IMR-90 (cell line): ENCODE measurements around the gene SLC19A1. TPM values are rescaled to one million over a fixed set of nuclear protein-coding genes. Genes with fewer than 3 reads are reported as not detected.

Experiments used
- ATAC-seq: fragments of 200-7000 bp; cut with Tn5 transposase; 2 replicates; pipeline ENCODE4 v1.9.1; 2020; ENCODE audit warnings: low read depth, mild to moderate bottlenecking, moderate library complexity
- BruUV-seq: library from RNA; stranded (reverse); fragments of 400-500 nt; replicated peaks from 2 replicates; lab custom pipeline; 2021; lab: Mats Ljungman, UMichigan
- CTCF ChIA-PET: fragments of 300-600 bp; formaldehyde crosslinking; extraction: SDS; loops from one replicate; lab custom pipeline; 2021; ENCODE audit warnings: antibody characterized with exemption; lab: Yijun Ruan, JAX
- POLR2A ChIA-PET: fragments of 300-600 bp; sonication (Branson Sonifier 250); formaldehyde crosslinking; loops from one replicate; lab custom pipeline; 2022; ENCODE audit warnings: antibody characterized with exemption; ENCODE audit not compliant: unreplicated experiment; lab: Charles Lee
- DNase-seq: peaks from one replicate; pipeline ENCODE4 v3.0.0; 2013
- H2AFZ ChIP-seq: replicated peaks from 2 replicates; pipeline ENCODE3; 2013; ENCODE audit warnings: low read length, mild to moderate bottlenecking; ENCODE audit not compliant: poor library complexity
- H2AK5ac ChIP-seq: 2 replicates; pipeline ENCODE4 v1.6.1; 2013; ENCODE audit warnings: low read depth, low read length, inconsistent platforms
- H2AK9ac ChIP-seq: replicated peaks from 2 replicates; pipeline ENCODE3; 2013; ENCODE audit warnings: mild to moderate bottlenecking, low read depth, low read length, moderate library complexity; ENCODE audit not compliant: poor library complexity
- H2BK120ac ChIP-seq: 2 replicates; pipeline ENCODE4 v1.6.1; 2013; ENCODE audit warnings: low read depth, low read length, inconsistent platforms
- H2BK15ac ChIP-seq: 3 replicates; pipeline ENCODE4 v1.6.1; 2013; ENCODE audit warnings: low read depth, low read length, inconsistent platforms
- H2BK20ac ChIP-seq: 2 replicates; pipeline ENCODE4 v1.6.1; 2013; ENCODE audit warnings: low read depth, mild to moderate bottlenecking, inconsistent platforms, low read length, moderate library complexity
- H2BK5ac ChIP-seq: 2 replicates; pipeline ENCODE4 v1.6.1; 2013; ENCODE audit warnings: mild to moderate bottlenecking, low read depth, low read length, inconsistent platforms; ENCODE audit not compliant: poor library complexity, severe bottlenecking
- H3K14ac ChIP-seq: replicated peaks from 2 replicates; pipeline ENCODE4 v1.6.1; 2013; ENCODE audit warnings: low read depth, low read length, inconsistent platforms
- H3K18ac ChIP-seq: 2 replicates; pipeline ENCODE4 v1.6.1; 2013; ENCODE audit warnings: low read depth, low read length, control low read depth
- H3K23ac ChIP-seq: 2 replicates; pipeline ENCODE4 v1.6.1; 2013; ENCODE audit warnings: low read depth, low read length, inconsistent platforms
- H3K27ac ChIP-seq: 2 replicates; pipeline ENCODE4 v1.5.1; 2013; ENCODE audit warnings: mild to moderate bottlenecking, control low read depth, low read length; ENCODE audit not compliant: insufficient read depth
- H3K27me3 ChIP-seq: 2 replicates; pipeline ENCODE4 v1.6.1; 2013; ENCODE audit warnings: low read length; ENCODE audit not compliant: control insufficient read depth, insufficient read depth
- H3K36me3 ChIP-seq: 2 replicates; pipeline ENCODE4 v1.6.1; 2013; ENCODE audit warnings: low read length, mixed read lengths; ENCODE audit not compliant: control insufficient read depth, insufficient read depth
- H3K4ac ChIP-seq: 2 replicates; pipeline ENCODE4 v1.6.1; 2013; ENCODE audit warnings: low read depth, low read length, inconsistent platforms
- H3K4me1 ChIP-seq: 2 replicates; pipeline ENCODE4 v1.6.1; 2013; ENCODE audit warnings: low read length, mixed read lengths; ENCODE audit not compliant: control insufficient read depth, insufficient read depth
- H3K4me2 ChIP-seq: 2 replicates; pipeline ENCODE4 v1.6.1; 2013; ENCODE audit warnings: low read depth, mild to moderate bottlenecking, control low read depth, low read length, moderate library complexity
- H3K4me3 ChIP-seq: 2 replicates; pipeline ENCODE4 v1.5.1; 2013; ENCODE audit warnings: low read depth, mild to moderate bottlenecking, control low read depth, low read length, moderate library complexity; ENCODE audit not compliant: insufficient read depth
- H3K56ac ChIP-seq: 2 replicates; pipeline ENCODE4 v1.6.1; 2013; ENCODE audit warnings: low read length, inconsistent platforms; ENCODE audit not compliant: insufficient read depth; ENCODE audit errors: extremely low read depth
- H3K79me1 ChIP-seq, 2 experiments: 2 replicates each; pipeline ENCODE4 v1.6.1; 2013; ENCODE audit warnings: low read length in 2 of 2, inconsistent platforms in 1 of 2, low read depth in 1 of 2
- H3K9ac ChIP-seq: 2 replicates; pipeline ENCODE4 v1.6.1; 2013; ENCODE audit warnings: low read depth, low read length, control low read depth
- H3K9me1 ChIP-seq: 2 replicates; pipeline ENCODE4 v1.6.1; 2013; ENCODE audit warnings: low read length, inconsistent platforms; ENCODE audit not compliant: insufficient read depth
- H3K9me3 ChIP-seq: 2 replicates; pipeline ENCODE4 v1.6.1; 2013; ENCODE audit warnings: low read length; ENCODE audit not compliant: control insufficient read depth, insufficient read depth
- H4K20me1 ChIP-seq: 2 replicates; pipeline ENCODE4 v1.6.1; 2013; ENCODE audit warnings: low read length, inconsistent platforms; ENCODE audit not compliant: insufficient read depth
- H4K5ac ChIP-seq: 2 replicates; pipeline ENCODE4 v1.6.1; 2013; ENCODE audit warnings: mild to moderate bottlenecking, low read depth, low read length, control low read depth
- H4K8ac ChIP-seq, 2 experiments: 2 replicates each; pipeline ENCODE4 v1.6.1; 2013; ENCODE audit warnings: low read depth in 2 of 2, low read length in 2 of 2, control low read depth in 1 of 2, inconsistent platforms in 1 of 2
- H4K91ac ChIP-seq: 2 replicates; pipeline ENCODE4 v1.6.1; 2013; ENCODE audit warnings: low read depth, low read length, inconsistent platforms; ENCODE audit not compliant: insufficient read depth
- BHLHE40 ChIP-seq: fragments of 150-350 bp; IDR thresholded peaks from 2 replicates; pipeline ENCODE4 v1.6.1; 2016; ENCODE audit warnings: mild to moderate bottlenecking, low read depth, low read length
- FOS ChIP-seq: fragments of 150-350 bp; IDR thresholded peaks from 2 replicates; pipeline ENCODE4 v1.6.1; 2016; ENCODE audit warnings: low read depth, low read length
- MAFK ChIP-seq: IDR thresholded peaks from 2 replicates; pipeline ENCODE4 v1.6.1; 2012; ENCODE audit warnings: low read depth, low read length, improper control_type of control experiment
- MAZ ChIP-seq: IDR thresholded peaks from 2 replicates; pipeline ENCODE4 v1.6.1; 2012; ENCODE audit warnings: low read depth, mild to moderate bottlenecking, low read length, improper control_type of control experiment, moderate library complexity, borderline replicate concordance
- NFE2L2 ChIP-seq: fragments of 150-350 bp; IDR thresholded peaks from 2 replicates; pipeline ENCODE4 v1.6.1; 2016; ENCODE audit warnings: low read depth, mild to moderate bottlenecking, low read length
- POLR2A ChIP-seq: IDR thresholded peaks from 2 replicates; pipeline ENCODE4 v1.6.1; 2012; ENCODE audit warnings: mild to moderate bottlenecking, low read depth, low read length
- RAD21 ChIP-seq: IDR thresholded peaks from 2 replicates; pipeline ENCODE4 v1.6.1; 2012; ENCODE audit warnings: low read length, improper control_type of control experiment
- SMC3 ChIP-seq: fragments of 150-350 bp; IDR thresholded peaks from 2 replicates; pipeline ENCODE4 v1.6.1; 2016; ENCODE audit warnings: low read depth, mild to moderate bottlenecking, antibody characterized with exemption, low read length, moderate library complexity
- WGBS, 2 experiments: methylation state at CpG; one replicate each; pipeline versions ENCODE4 v1.1.5 to v1.1.7; 2013; ENCODE audit warnings: missing lambda C conversion rate in 2 of 2; ENCODE audit not compliant: insufficient read length in 1 of 2; ENCODE audit errors: extremely low coverage in 2 of 2; 5-methylcytosine and 5-hydroxymethylcytosine counted together
- dilution Hi-C: fragments of 300-500 bp; cut with HindIII; formaldehyde crosslinking; loops from one replicate; pipeline ENCODE4 v1.14.3; 2018; ENCODE audit warnings: low sequenced_read_pairs; ENCODE audit not compliant: unreplicated experiment
- in situ Hi-C: fragments of 300-500 bp; cut with MboI; formaldehyde crosslinking; loops from 3 replicates; pipeline ENCODE4 v1.14.3; 2019; ENCODE audit warnings: low sequenced_read_pairs, inconsistent platforms, mixed read lengths
- intact Hi-C: fragments of 100-400 bp; cut with micrococcal nuclease; formaldehyde crosslinking; loops from 2 replicates; pipeline ENCODE4 v1.10.0; 2022
- polyA plus RNA-seq, 3 experiments: library from polyadenylated mRNA; depleted of rRNA; stranded (reverse); fragments of >200 nt; gene quantifications; 2 replicates each; pipeline ENCODE4 v1.2.3, GENCODE V29; 2012; ENCODE audit warnings: low replicate concordance in 1 of 3
- total RNA-seq: library from RNA; depleted of rRNA; stranded (reverse); fragments of >200 nt; gene quantifications from 2 replicates; pipeline ENCODE4 v1.2.3, GENCODE V29; 2012
- TF ChIP-seq, protein P1 (sequence below): conservative IDR thresholded peaks from 2 replicates; pipeline ENCODE4 v1.5.1; 2012; ENCODE audit warnings: mild to moderate bottlenecking, low read depth, low read length, improper control_type of control experiment

The SLC19A1 gene
- total and polyA plus RNA-seq, 2 of the 4 experiments (the other 2 are of a cell fraction), result 2.2 to 16.2 TPM

DNA sequence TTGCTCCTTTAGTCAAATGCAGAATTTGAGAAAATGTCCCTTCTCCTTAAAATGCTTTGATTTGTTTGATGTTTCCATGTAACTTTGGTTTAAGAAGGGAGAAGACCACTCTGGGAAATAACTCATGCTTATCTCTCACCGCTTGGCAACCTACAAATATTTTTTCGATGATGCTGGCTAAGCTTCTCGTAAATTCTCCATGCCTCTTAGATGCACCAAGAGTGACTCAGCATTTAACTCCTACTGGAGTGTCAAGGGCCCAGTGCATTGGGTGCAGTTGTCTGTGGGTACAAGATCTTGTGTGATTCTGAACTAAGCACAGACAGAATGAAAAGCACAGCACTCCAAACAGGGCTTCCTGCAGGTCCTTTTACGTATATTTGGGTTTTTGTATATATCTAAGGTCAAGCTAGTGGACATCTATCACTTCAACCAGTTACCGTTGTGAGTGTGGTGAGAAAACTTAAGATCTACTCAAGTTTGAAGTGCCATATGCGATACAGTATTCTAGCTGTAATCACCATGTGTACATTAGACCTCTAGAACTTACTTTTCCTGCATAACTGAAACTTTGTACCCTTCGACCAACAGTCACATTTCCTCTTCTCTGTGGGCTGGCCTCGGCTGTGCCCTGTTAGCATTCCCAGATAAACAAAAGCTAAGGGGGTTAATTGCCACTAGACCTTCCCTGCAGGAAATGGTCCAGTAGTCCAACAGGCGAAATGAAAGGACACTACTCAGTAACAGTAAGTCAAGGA, 81.5 kb downstream of the SLC19A1 start:
- Histone ChIP-seq H2AK5ac (peak overlapping the region; percentile 87), H4K91ac (peak overlapping the region; percentile 93), H2BK15ac (peak overlapping the region; percentile 78; the same call in 2 of the 3 replicates), H4K5ac (peak overlapping the region; percentile 82), H3K23ac (peak overlapping the region; percentile 96), H2BK20ac (peak overlapping the region; percentile 98), H3K27ac (peak overlapping the region; percentile 83), H3K9me3 (peaks cover 2% of the 10 kb centered on the region; the same call in 1 of the 2 replicates), H3K4me1 (peaks cover 30% of the 10 kb centered on the region), H3K4me2 (peak overlapping the region; percentile 37), H2AK9ac (peak overlapping the region; percentile 18), H3K18ac (peak overlapping the region; percentile 84), H3K4me3 (no peak overlapping the region), H3K9ac (0 out of 2 replicates have a peak overlapping the region, but pooled peaks have one; percentile 31), H4K20me1 (peaks cover 29% of the 10 kb centered on the region), H3K14ac (peak overlapping the region; percentile 89), H3K4ac (peak overlapping the region; percentile 93), H4K8ac (peak overlapping the region; percentile 64 to 86), H3K79me1 (peaks cover 8 to 74% of the 10 kb centered on the region in 2 experiments; a peak in 3 of 4 replicates), H2BK5ac (peak overlapping the region; percentile 93), H3K9me1 (peaks cover 17% of the 10 kb centered on the region), H2BK120ac (peak overlapping the region; percentile 95), H2AFZ (no peak overlapping the region), H3K36me3 (peaks cover 18% of the 10 kb centered on the region; the same call in 1 of the 2 replicates), H3K56ac (peak overlapping the region; percentile 75; the same call in 1 of the 2 replicates), H3K27me3 (no peaks in the 10 kb centered on the region)
- ATAC-seq, result peak; percentile 88
- dilution Hi-C loops (no loop called here), intact Hi-C loops (no loop called here), in situ Hi-C loops (loop anchor here (10.0 kb wide), 1 partner anchor 364 kb away; no protein-coding TSS in a partner anchor)
- 93% methylated on average over 2 of the region's 9 CpGs; no CpG with 5 or more reads in 1 of the 2 experiments for WGBS, 2 experiments
- peak; percentile 100 for TF ChIP-seq NFE2L2
- peak; percentile 94 for TF ChIP-seq MAFK
- no peak for TF ChIP-seq POLR2A
- TF ChIP-seq SMC3, result no peak
- TF ChIP-seq, protein P1, sequence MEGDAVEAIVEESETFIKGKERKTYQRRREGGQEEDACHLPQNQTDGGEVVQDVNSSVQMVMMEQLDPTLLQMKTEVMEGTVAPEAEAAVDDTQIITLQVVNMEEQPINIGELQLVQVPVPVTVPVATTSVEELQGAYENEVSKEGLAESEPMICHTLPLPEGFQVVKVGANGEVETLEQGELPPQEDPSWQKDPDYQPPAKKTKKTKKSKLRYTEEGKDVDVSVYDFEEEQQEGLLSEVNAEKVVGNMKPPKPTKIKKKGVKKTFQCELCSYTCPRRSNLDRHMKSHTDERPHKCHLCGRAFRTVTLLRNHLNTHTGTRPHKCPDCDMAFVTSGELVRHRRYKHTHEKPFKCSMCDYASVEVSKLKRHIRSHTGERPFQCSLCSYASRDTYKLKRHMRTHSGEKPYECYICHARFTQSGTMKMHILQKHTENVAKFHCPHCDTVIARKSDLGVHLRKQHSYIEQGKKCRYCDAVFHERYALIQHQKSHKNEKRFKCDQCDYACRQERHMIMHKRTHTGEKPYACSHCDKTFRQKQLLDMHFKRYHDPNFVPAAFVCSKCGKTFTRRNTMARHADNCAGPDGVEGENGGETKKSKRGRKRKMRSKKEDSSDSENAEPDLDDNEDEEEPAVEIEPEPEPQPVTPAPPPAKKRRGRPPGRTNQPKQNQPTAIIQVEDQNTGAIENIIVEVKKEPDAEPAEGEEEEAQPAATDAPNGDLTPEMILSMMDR, result no peak
- peak; percentile 77 for TF ChIP-seq FOS
- 0 out of 2 replicates have a peak, but pooled peaks have one; percentile 27 for TF ChIP-seq BHLHE40
- TF ChIP-seq RAD21, result peak; percentile 10; the same call in 1 of the 2 replicates
- peak; percentile 35; the same call in 1 of the 2 replicates for TF ChIP-seq MAZ
- DNase-seq, result peak; percentile 91
- no TSS peak for BruUV-seq
- CTCF ChIA-PET, result no interaction called here
- POLR2A ChIA-PET, result no interaction called here
